K562 (cell line): ENCODE data around the gene CLEC10A. TPM values are rescaled to one million over a fixed set of nuclear protein-coding genes. Genes with fewer than 3 reads are reported as not detected.

ENCODE experiments used
- ATAC-seq: fragments of 200-7000 bp; cut with Tn5 transposase; 3 replicates; pipeline ENCODE4 v1.9.1; 2020; ENCODE audit warnings: moderate library complexity
- BruUV-seq: library from RNA; stranded (reverse); fragments of 400-500 nt; replicated peaks from 2 replicates; lab custom pipeline; 2021; lab: Mats Ljungman, UMichigan
- CTCF ChIA-PET: fragments of 300-600 bp; formaldehyde crosslinking; extraction: SDS; loops from one replicate; lab custom pipeline; 2021; ENCODE audit warnings: low intra/inter-chr PET ratio; lab: Yijun Ruan, JAX
- POLR2A ChIA-PET: fragments of 300-600, 350-650 bp; sonication (Branson Sonifier 250); formaldehyde crosslinking; extraction: SDS; loops from one replicate; lab custom pipeline; 2021; ENCODE audit warnings: antibody characterized with exemption, inconsistent platforms; lab: Yijun Ruan, JAX
- DNase-seq, 4 experiments: peaks; one replicate each; pipeline versions ENCODE4 v3.0.0 to v3.0.0-alpha.2; 2011 to 2018; ENCODE audit warnings: low spot score in 3 of 4, mixed read lengths in 3 of 4; ENCODE audit errors: extremely low read depth in 1 of 4
- FAIRE-seq: peaks from 2 replicates; lab custom pipeline; 2011; peaks lifted over from hg19 to GRCh38; lab: Jason Lieb, UNC
- H2AFZ ChIP-seq: 2 replicates; pipeline ENCODE4 v1.6.0; 2011; ENCODE audit warnings: low read depth, low read length, control low read depth, inconsistent platforms
- H3K27ac ChIP-seq: fragments of 200-600 bp; 3 replicates; pipeline ENCODE4 v1.8.0; 2011; ENCODE audit warnings: low read depth, mild to moderate bottlenecking, control low read depth, inconsistent platforms, low read length, moderate library complexity, mixed read lengths; ENCODE audit errors: extremely low read depth
- H3K27me3 ChIP-seq, 2 experiments: fragments of 300-600 bp in 1 of 2; 2 replicates in 1 of 2; 3 replicates in 1 of 2; pipeline versions ENCODE4 v1.6.0 to v1.8.0; 2011; ENCODE audit warnings: inconsistent platforms in 2 of 2, low read length in 2 of 2, mild to moderate bottlenecking in 1 of 2, mixed read lengths in 1 of 2, moderate library complexity in 1 of 2; ENCODE audit not compliant: control insufficient read depth in 2 of 2, insufficient read depth in 2 of 2
- H3K36me3 ChIP-seq: fragments of 300-600 bp; 3 replicates; pipeline ENCODE4 v1.8.0; 2011; ENCODE audit warnings: mild to moderate bottlenecking, low read length, inconsistent platforms; ENCODE audit not compliant: control insufficient read depth, insufficient read depth
- H3K4me1 ChIP-seq, 2 experiments: fragments of 200-600 bp in 1 of 2; replicated peaks in 1 of 2; 2 replicates in 1 of 2; 3 replicates in 1 of 2; pipeline versions ENCODE4 v1.5.1 to v1.8.0; 2011; ENCODE audit warnings: inconsistent platforms in 2 of 2, low read length in 2 of 2, mild to moderate bottlenecking in 1 of 2, mixed read lengths in 1 of 2, moderate library complexity in 1 of 2; ENCODE audit not compliant: control insufficient read depth in 2 of 2, insufficient read depth in 2 of 2
- H3K4me2 ChIP-seq: 2 replicates; pipeline ENCODE4 v1.6.1; 2011; ENCODE audit warnings: low read length, control low read depth, inconsistent platforms, mixed read lengths; ENCODE audit not compliant: insufficient read depth
- H3K4me3 ChIP-seq: fragments of 200-600 bp; sonication (generic), shearing (Covaris generic); 2 replicates; pipeline ENCODE4 v1.5.1; 2016; ENCODE audit warnings: control low read depth, inconsistent platforms
- H3K79me2 ChIP-seq: fragments of 200-600 bp; 3 replicates; pipeline ENCODE4 v1.8.0; 2011; ENCODE audit warnings: low read length, inconsistent platforms; ENCODE audit not compliant: control insufficient read depth, insufficient read depth
- H3K9ac ChIP-seq, 2 experiments: 2 replicates each; pipeline versions ENCODE4 v1.6.0 to v1.6.1; 2011; ENCODE audit warnings: low read depth in 2 of 2, low read length in 2 of 2, control low read depth in 1 of 2, inconsistent platforms in 1 of 2, mild to moderate bottlenecking in 1 of 2, mixed read lengths in 1 of 2; ENCODE audit not compliant: insufficient read depth in 1 of 2
- H3K9me1 ChIP-seq: one replicate; pipeline ENCODE4 v1.6.0; 2011; ENCODE audit warnings: inconsistent platforms, mild to moderate bottlenecking, low read length, moderate library complexity; ENCODE audit not compliant: control insufficient read depth, insufficient read depth
- H3K9me3 ChIP-seq: replicated peaks from 2 replicates; pipeline ENCODE4 v1.5.1; 2011; ENCODE audit warnings: low read depth, low read length, inconsistent platforms; ENCODE audit not compliant: control insufficient read depth, insufficient read depth
- H4K20me1 ChIP-seq: replicated peaks from 2 replicates; pipeline ENCODE4 v1.6.1; 2011; ENCODE audit warnings: low read length, inconsistent platforms, mixed read lengths; ENCODE audit not compliant: control insufficient read depth, insufficient read depth
- HDAC6 ChIP-seq: IDR thresholded peaks from 2 replicates; pipeline ENCODE4 v1.6.1; 2012; ENCODE audit warnings: low read depth, mild to moderate bottlenecking, control low read depth, inconsistent platforms, low read length, moderate library complexity
- NEUROD1 ChIP-seq: fragments of 150-350 bp; IDR thresholded peaks from 2 replicates; pipeline ENCODE4 v1.6.1; 2014; ENCODE audit warnings: borderline replicate concordance, low read length, low read depth; ENCODE audit not compliant: partially characterized antibody
- NFXL1 ChIP-seq: fragments of 450-650 bp; formaldehyde crosslinking; IDR thresholded peaks from 2 replicates; pipeline ENCODE4 v1.4.0; 2021; ENCODE audit warnings: mild to moderate bottlenecking
- PHB ChIP-seq: fragments of 250-450 bp; sonication (Bioruptor Pico); IDR thresholded peaks from 2 replicates; pipeline ENCODE4 v1.5.0; 2021
- PTRF ChIP-seq: fragments of 450-650 bp; IDR thresholded peaks from 2 replicates; pipeline ENCODE4 v1.6.1; 2016; ENCODE audit warnings: mild to moderate bottlenecking, missing genetic modification characterization, missing compliant biosample characterization
- THRAP3 ChIP-seq: fragments of 450-650 bp; IDR thresholded peaks from 2 replicates; pipeline ENCODE4 v1.6.1; 2016; ENCODE audit warnings: mild to moderate bottlenecking, inconsistent platforms, borderline replicate concordance
- ZFP30 ChIP-seq: fragments of 250-450 bp; sonication (Bioruptor Pico); IDR thresholded peaks from 2 replicates; pipeline ENCODE4 v1.8.0; 2022; ENCODE audit warnings: moderate library complexity, mild to moderate bottlenecking, inconsistent platforms, borderline replicate concordance
- ZNF174 ChIP-seq: fragments of 250-450 bp; sonication (Bioruptor Pico); IDR thresholded peaks from 2 replicates; pipeline ENCODE4 v1.4.0; 2020; ENCODE audit warnings: mild to moderate bottlenecking
- whole genome bisulfite sequencing: fragments of 100-300 bp; shearing (Covaris generic); methylation state at CpG from one replicate; pipeline ENCODE4 v1.1.6; 2016; ENCODE audit warnings: low coverage, mixed read lengths; ENCODE audit not compliant: insufficient coverage; ENCODE audit errors: missing lambda C conversion rate; 5-methylcytosine and 5-hydroxymethylcytosine counted together
- in situ Hi-C: fragments of 300-500 bp; cut with MboI; formaldehyde crosslinking; loops from 4 replicates; pipeline ENCODE4 v1.15.0; 2018; ENCODE audit warnings: inconsistent platforms, mixed read lengths
- intact Hi-C: fragments of 100-400 bp; cut with micrococcal nuclease; formaldehyde crosslinking; loops from 2 replicates; pipeline ENCODE4 v1.14.2; 2022
- polyA plus RNA-seq, 8 experiments: library from polyadenylated mRNA; depleted of rRNA in 4 of 8; stranded (reverse) in 5 of 8; unstranded in 3 of 8; fragments of >200 nt; fragmentation: Nextera tagmentation in 2 of 8; fragmentation: Illumina TruSeq in 1 of 8; extraction: Ambion mirVana in 2 of 8; extraction: Trizol in 1 of 8; gene quantifications; 2 replicates each; pipeline versions ENCODE4 v1.2.1 to v1.2.3, GENCODE V29; 2011 to 2014; ENCODE audit warnings: inconsistent platforms in 1 of 8, missing spikeins in 1 of 8
- total RNA-seq, 7 experiments: library from RNA; depleted of rRNA in 6 of 7; stranded (reverse); fragments of >200 nt in 6 of 7; fragmentation: Illumina TruSeq in 2 of 7; extraction: Trizol in 2 of 7; gene quantifications; 2 replicates each; pipeline versions ENCODE4 v1.2.1 to v1.2.3, GENCODE V29; 2011 to 2021; ENCODE audit warnings: low replicate concordance in 1 of 7
- TF ChIP-seq, protein P1 (sequence below): fragments of 450-650 bp; formaldehyde crosslinking; IDR thresholded peaks from 2 replicates; pipeline ENCODE4 v1.4.0; 2020; ENCODE audit warnings: mild to moderate bottlenecking

The CLEC10A gene
- total and polyA plus RNA-seq, 9 of the 15 experiments (the other 6 are each of a cell fraction or from before 2014, with no cell fraction given), result 0.04 to 0.11 (median 0.05) TPM; not detected in 6

DNA sequence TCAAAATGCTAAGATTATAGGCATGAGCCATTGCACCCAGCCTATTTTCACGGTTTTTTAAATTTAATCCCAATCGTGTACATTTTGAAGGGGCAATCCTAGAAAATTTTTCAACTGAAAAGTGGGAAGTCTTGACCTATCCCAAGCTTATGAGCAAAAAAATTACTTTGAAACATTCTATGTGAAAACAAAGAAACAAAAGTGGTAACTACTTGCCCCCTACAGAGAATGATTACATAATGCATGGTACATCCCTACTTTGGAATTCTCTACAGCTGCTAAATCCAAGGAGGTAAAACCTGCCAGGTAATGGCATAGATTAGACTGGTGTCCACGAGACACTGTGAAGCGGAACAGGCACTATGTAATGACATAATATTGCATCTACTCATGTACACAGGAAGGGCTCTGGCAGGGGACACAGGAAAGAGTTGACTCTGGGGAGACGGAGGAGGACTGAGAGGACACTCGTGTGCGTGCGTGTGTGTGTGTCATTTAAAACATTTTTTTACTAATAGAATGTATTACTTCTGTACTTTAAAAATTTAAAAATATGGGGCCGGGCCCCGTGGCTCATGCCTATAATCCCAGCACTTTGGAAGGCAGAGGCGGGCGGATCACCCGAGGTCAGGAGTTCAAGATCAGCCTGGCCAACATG is 18.9 kb upstream of the CLEC10A start:
- no peak overlapping the region for H3K9ac ChIP-seq
- ChIA-PET CTCF (no interaction called here), POLR2A (no interaction called here)
- BruUV-seq, result no TSS peak
- 3% methylated on average over 13 of the region's 13 CpGs for WGBS
- H3K27me3 ChIP-seq, result peaks cover 30 to 59% of the 10 kb centered on the region in 2 experiments; a peak in 4 of 5 replicates
- FAIRE-seq (no peak), ATAC-seq (no peak), DNase-seq (no peak)
- TF ChIP-seq ZFP30 (CRISPR knock-in tag) (no peak), NEUROD1 (no peak), ZNF174 (no peak), THRAP3 (no peak), PHB (no peak), HDAC6 (no peak), NFXL1 (CRISPR knock-in tag) (no peak), PTRF (tag) (no peak)
- TF ChIP-seq, protein P1, sequence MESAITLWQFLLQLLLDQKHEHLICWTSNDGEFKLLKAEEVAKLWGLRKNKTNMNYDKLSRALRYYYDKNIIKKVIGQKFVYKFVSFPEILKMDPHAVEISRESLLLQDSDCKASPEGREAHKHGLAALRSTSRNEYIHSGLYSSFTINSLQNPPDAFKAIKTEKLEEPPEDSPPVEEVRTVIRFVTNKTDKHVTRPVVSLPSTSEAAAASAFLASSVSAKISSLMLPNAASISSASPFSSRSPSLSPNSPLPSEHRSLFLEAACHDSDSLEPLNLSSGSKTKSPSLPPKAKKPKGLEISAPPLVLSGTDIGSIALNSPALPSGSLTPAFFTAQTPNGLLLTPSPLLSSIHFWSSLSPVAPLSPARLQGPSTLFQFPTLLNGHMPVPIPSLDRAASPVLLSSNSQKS (CRISPR knock-in tag), result no peak
- H3K9me1 ChIP-seq, result no peaks in the 10 kb centered on the region
- in situ Hi-C loops (no loop called here), intact Hi-C loops (no loop called here)
- H4K20me1 ChIP-seq, result no peaks in the 10 kb centered on the region; the same call in 1 of the 2 replicates
- H3K79me2 ChIP-seq, result no peaks in the 10 kb centered on the region
- H3K27ac ChIP-seq, result no peak overlapping the region
- H3K9me3 ChIP-seq, result no peaks in the 10 kb centered on the region
- no peaks in the 10 kb centered on the region for H3K36me3 ChIP-seq
- no peaks in the 10 kb centered on the region; a peak in 1 of 5 replicates for H3K4me1 ChIP-seq
- H3K4me2 ChIP-seq, result no peak overlapping the region
- H2AFZ ChIP-seq, result no peak overlapping the region
- no peak overlapping the region for H3K4me3 ChIP-seq
